22Rv1 (cell line): ENCODE measurements around the gene KLK4.

Experiments used
- CTCF ChIP-seq: fragments of 450-650 bp; IDR thresholded peaks from 2 replicates; pipeline ENCODE4 v1.5.1; 2017; ENCODE audit warnings: mild to moderate bottlenecking
- ZFX ChIP-seq: fragments of 450-650 bp; IDR thresholded peaks from 2 replicates; pipeline ENCODE4 v1.6.1; 2017; ENCODE audit warnings: antibody characterized with exemption, borderline replicate concordance

GRCh38 chr19:50859849-50860248, 51.3 kb downstream of the KLK4 start:
- TF ChIP-seq CTCF (no peak), ZFX (no peak)
